Subcutaneous abdominal adipose tissue (tissue), 5 donors: ENCODE measurements around the gene NGRN.
"Not testable (repeated sequence)": the region's sequence is repeated elsewhere in the genome, so short reads cannot be mapped to it uniquely, and the experiment has no call there.

Experiments
- H3K27ac ChIP-seq: one replicate; pipeline ENCODE4 v1.7.0; 2013; ENCODE audit warnings: low read depth, mild to moderate bottlenecking, inconsistent platforms, low read length, moderate library complexity
- H3K27me3 ChIP-seq, 5 donors: one replicate each; pipeline ENCODE4 v1.7.0; 2013; ENCODE audit warnings: low read length in 5 of 5, inconsistent platforms in 1 of 5; ENCODE audit not compliant: control insufficient read depth in 5 of 5, insufficient read depth in 4 of 5
- H3K36me3 ChIP-seq, 5 donors: one replicate each; pipeline ENCODE4 v1.7.0; 2013; ENCODE audit warnings: low read length in 5 of 5; ENCODE audit not compliant: control insufficient read depth in 5 of 5, insufficient read depth in 5 of 5
- H3K4me1 ChIP-seq, 5 donors: one replicate each; pipeline ENCODE4 v1.7.0; 2013; ENCODE audit warnings: low read length in 5 of 5, mild to moderate bottlenecking in 3 of 5, moderate library complexity in 1 of 5; ENCODE audit not compliant: control insufficient read depth in 5 of 5, insufficient read depth in 5 of 5
- H3K4me3 ChIP-seq, 5 donors: one replicate each; pipeline ENCODE4 v1.7.0; 2013; ENCODE audit warnings: low read length in 5 of 5, low read depth in 1 of 5
- H3K9ac ChIP-seq, 5 donors: one replicate each; pipeline ENCODE4 v1.7.0; 2013; ENCODE audit warnings: low read length in 5 of 5, mild to moderate bottlenecking in 4 of 5, moderate library complexity in 3 of 5
- H3K9me3 ChIP-seq, 5 donors: one replicate each; pipeline ENCODE4 v1.7.0; 2013; ENCODE audit warnings: low read length in 5 of 5; ENCODE audit not compliant: control insufficient read depth in 5 of 5
- donor health status: healthy.
- donor health status: healthy.
- donor health status: healthy.
- donor health status: healthy.
- donor health status: healthy.

Gene NGRN

GRCh38 chr15:90280743-90281142 lies 15.3 kb downstream of the NGRN start:
- not testable (repeated sequence) for H3K27ac ChIP-seq, H3K27me3 ChIP-seq, H3K4me1 ChIP-seq, H3K9me3 ChIP-seq, H3K9ac ChIP-seq, H3K4me3 ChIP-seq, H3K36me3 ChIP-seq

- H3K4me3 ChIP-seq, H3K36me3 ChIP-seq, H3K4me1 ChIP-seq, H3K9me3 ChIP-seq, H3K27ac ChIP-seq, H3K9ac ChIP-seq, H3K27me3 ChIP-seq: not testable (repeated sequence)
Observed at GRCh38 chr15:90281637-90282036, 16.2 kb downstream of the NGRN start.

- Histone ChIP-seq H3K36me3 (no peaks in the 10 kb centered on the region), H3K27ac (no peak overlapping the region), H3K9ac (no peak overlapping the region), H3K4me1 (peaks cover 0 to 3% (median 0%) of the 10 kb centered on the region in 5 donors), H3K27me3 (no peaks in the 10 kb centered on the region), H3K4me3 (no peak overlapping the region), H3K9me3 (no peaks in the 10 kb centered on the region)
Observed at GRCh38 chr15:90286678-90287077, 21.2 kb downstream of the NGRN start.

- Histone ChIP-seq H3K4me1 (peaks cover 0 to 3% (median 0%) of the 10 kb centered on the region in 5 donors), H3K4me3 (no peak overlapping the region), H3K27me3 (no peaks in the 10 kb centered on the region), H3K9ac (no peak overlapping the region), H3K36me3 (no peaks in the 10 kb centered on the region), H3K27ac (no peak overlapping the region), H3K9me3 (no peaks in the 10 kb centered on the region)
Observed at GRCh38 chr15:90287101-90287500, 21.6 kb downstream of the NGRN start.

- Histone ChIP-seq H3K9me3 (no peaks in the 10 kb centered on the region), H3K27ac (no peak overlapping the region), H3K27me3 (no peaks in the 10 kb centered on the region), H3K4me3 (no peak overlapping the region), H3K4me1 (peaks cover 0 to 3% (median 0%) of the 10 kb centered on the region in 5 donors), H3K9ac (no peak overlapping the region), H3K36me3 (no peaks in the 10 kb centered on the region)
Observed at GRCh38 chr15:90287946-90288345, 22.5 kb downstream of the NGRN start.

- H3K4me3 ChIP-seq, result no peak overlapping the region
- no peak overlapping the region for H3K27ac ChIP-seq
- H3K36me3 ChIP-seq, result no peaks in the 10 kb centered on the region
- H3K27me3 ChIP-seq, result no peaks in the 10 kb centered on the region
- H3K9ac ChIP-seq, result no peak overlapping the region
- no peaks in the 10 kb centered on the region for H3K9me3 ChIP-seq
- peaks cover 0 to 15% (median 8%) of the 10 kb centered on the region in 5 donors for H3K4me1 ChIP-seq
Observed at GRCh38 chr15:90291679-90292356, 26.3 kb downstream of the NGRN start.

GRCh38 chr15:90293040-90293810 lies 27.8 kb downstream of the NGRN start:
- not testable (repeated sequence) for H3K9ac ChIP-seq, H3K27ac ChIP-seq, H3K36me3 ChIP-seq, H3K27me3 ChIP-seq, H3K9me3 ChIP-seq
- H3K4me3 ChIP-seq, result peak overlapping the region in 1 of 5 donors; percentile 40
- peaks cover 0 to 15% (median 6%) of the 10 kb centered on the region in 5 donors for H3K4me1 ChIP-seq

- H3K4me3 ChIP-seq, result no peak overlapping the region
Observed at GRCh38 chr15:90294159-90294558, 28.7 kb downstream of the NGRN start.

GRCh38 chr15:90294601-90295269 lies 29.3 kb downstream of the NGRN start:
- Histone ChIP-seq H3K4me1 (peaks cover 0 to 16% (median 6%) of the 10 kb centered on the region in 5 donors), H3K27ac (no peak overlapping the region), H3K9ac (no peak overlapping the region), H3K9me3 (no peaks in the 10 kb centered on the region), H3K36me3 (no peaks in the 10 kb centered on the region), H3K27me3 (no peaks in the 10 kb centered on the region), H3K4me3 (no peak overlapping the region)

More at GRCh38 chr15:90294159-90294558, 28.7 kb downstream of the NGRN start:
- peaks cover 0 to 16% (median 6%) of the 10 kb centered on the region in 5 donors for H3K4me1 ChIP-seq
- H3K9me3 ChIP-seq, result no peaks in the 10 kb centered on the region
- H3K9ac ChIP-seq, result no peak overlapping the region
- no peaks in the 10 kb centered on the region for H3K36me3 ChIP-seq
- H3K27me3 ChIP-seq, result no peaks in the 10 kb centered on the region
- H3K27ac ChIP-seq, result no peak overlapping the region

- H3K4me1 ChIP-seq, result peaks cover 0 to 16% (median 6%) of the 10 kb centered on the region in 5 donors
- H3K27ac ChIP-seq, result no peak overlapping the region
- no peaks in the 10 kb centered on the region for H3K36me3 ChIP-seq
- H3K9ac ChIP-seq, result no peak overlapping the region
- H3K27me3 ChIP-seq, result no peaks in the 10 kb centered on the region
- H3K4me3 ChIP-seq, result no peak overlapping the region
- H3K9me3 ChIP-seq, result no peaks in the 10 kb centered on the region
Observed at GRCh38 chr15:90295270-90295648, 29.8 kb downstream of the NGRN start.
